GM18870 (cell line): ENCODE measurements around the gene SS18L1.
"Not testable (repeated sequence)": the region's sequence is repeated elsewhere in the genome, so short reads cannot be mapped to it uniquely, and the experiment has no call there.

Experiments used
- ATAC-seq: cut with Tn5 transposase; IDR thresholded peaks from one replicate; pipeline ENCODE4 v1.9.1; 2021; ENCODE audit warnings: moderate library complexity; ENCODE audit not compliant: unreplicated experiment

The SS18L1 gene

GRCh38 chr20:62136283-62137091, 7.1 kb upstream of the SS18L1 start:
- ATAC-seq: no peak

- no peak for ATAC-seq
Measured at GRCh38 chr20:62137092-62137384, 6.5 kb upstream of the SS18L1 start.

- ATAC-seq: no peak
Measured at GRCh38 chr20:62137478-62138203, 5.9 kb upstream of the SS18L1 start.

GRCh38 chr20:62138204-62138543, 5.4 kb upstream of the SS18L1 start:
- ATAC-seq: no peak

GRCh38 chr20:62138912-62139311, 4.7 kb upstream of the SS18L1 start:
- ATAC-seq: no peak

GRCh38 chr20:62139636-62140035, 3.9 kb upstream of the SS18L1 start:
- no peak for ATAC-seq

GRCh38 chr20:62141043-62141396, 2.5 kb upstream of the SS18L1 start:
- no peak for ATAC-seq

GRCh38 chr20:62141397-62142251, 1.9 kb upstream of the SS18L1 start:
- no peak for ATAC-seq

GRCh38 chr20:62142252-62143080, 1.1 kb upstream of the SS18L1 start:
- no peak for ATAC-seq

GRCh38 chr20:62143957-62144825, 622 bp downstream of the SS18L1 start:
- ATAC-seq: no peak

- no peak for ATAC-seq
Measured at GRCh38 chr20:62145688-62146018, 2.1 kb downstream of the SS18L1 start.

- no peak for ATAC-seq
Measured at GRCh38 chr20:62146019-62146755, 2.6 kb downstream of the SS18L1 start.

- no peak for ATAC-seq
Measured at GRCh38 chr20:62147125-62147524, 3.6 kb downstream of the SS18L1 start.

GRCh38 chr20:62147528-62147927, 4.0 kb downstream of the SS18L1 start:
- no peak for ATAC-seq

GRCh38 chr20:62148383-62148782, 4.8 kb downstream of the SS18L1 start:
- not testable (repeated sequence) for ATAC-seq

GRCh38 chr20:62148908-62149314, 5.3 kb downstream of the SS18L1 start:
- ATAC-seq: no peak

GRCh38 chr20:62149532-62150309, 6.2 kb downstream of the SS18L1 start:
- ATAC-seq: no peak

- no peak for ATAC-seq
Measured at GRCh38 chr20:62150310-62150575, 6.7 kb downstream of the SS18L1 start.

GRCh38 chr20:62151225-62151624, 7.7 kb downstream of the SS18L1 start:
- ATAC-seq: no peak
